Breast epithelium (tissue), 4 donors: ENCODE measurements around the gene FGGY. TPM values are rescaled to one million over a fixed set of nuclear protein-coding genes. Genes with fewer than 3 reads are reported as not detected.

Source experiments
- DNase-seq, 2 donors: peaks; one replicate each; pipeline ENCODE4 v3.0.0-alpha.2; 2019; ENCODE audit warnings: low spot score in 2 of 2
- H3K27ac ChIP-seq, 2 donors: fragments of 200-600 bp; sonication (generic) in 1 of 2; one replicate each; pipeline ENCODE4 v1.5.1; 2016 to 2019; ENCODE audit warnings: mild to moderate bottlenecking in 1 of 2
- H3K27me3 ChIP-seq, 2 donors: fragments of 200-600 bp; sonication (generic) in 1 of 2; one replicate each; pipeline versions ENCODE4 v1.5.1 to v1.6.0; 2017 to 2019; ENCODE audit warnings: control low read depth in 1 of 2, mild to moderate bottlenecking in 1 of 2
- H3K36me3 ChIP-seq: fragments of 200-600 bp; one replicate; pipeline ENCODE4 v1.5.1; 2019
- H3K4me1 ChIP-seq, 2 donors: fragments of 200-600 bp; sonication (generic); one replicate each; pipeline ENCODE4 v1.5.1; 2016 to 2019; ENCODE audit warnings: control low read depth in 1 of 2
- H3K4me3 ChIP-seq, 3 donors: fragments of 200-600 bp; sonication (generic); 1 replicate in 2 of 3; 2 replicates in 1 of 3; pipeline ENCODE4 v1.5.1; 2016 to 2019; ENCODE audit warnings: mild to moderate bottlenecking in 3 of 3, moderate library complexity in 2 of 3
- H3K9me3 ChIP-seq, 2 donors: fragments of 200-600 bp; sonication (generic) in 1 of 2; one replicate each; pipeline ENCODE4 v1.5.1; 2016 to 2019; ENCODE audit warnings: control low read depth in 1 of 2
- POLR2A ChIP-seq: fragments of 450-650 bp; IDR thresholded peaks from one replicate; pipeline ENCODE4 v1.6.1; 2016; ENCODE audit warnings: antibody characterized with exemption, mild to moderate bottlenecking, moderate library complexity
- POLR2AphosphoS5 ChIP-seq, 3 donors: sonication (generic); formaldehyde crosslinking; IDR thresholded peaks; one replicate each; pipeline ENCODE4 v1.6.1; 2017; ENCODE audit warnings: antibody characterized with exemption in 3 of 3
- intact Hi-C: fragments of 100-400 bp; cut with DNase I; formaldehyde crosslinking; loops from one replicate; pipeline ENCODE4 v1.15.1; 2023; ENCODE audit warnings: low total_unique reads
- total RNA-seq, 3 donors: library from RNA; depleted of rRNA; stranded (reverse); fragments of >200 nt; gene quantifications; one replicate each; pipeline ENCODE4 v1.1.0, GENCODE V29; 2016
- TF ChIP-seq, protein P1 (sequence below), 3 donors: fragments of 450-650 bp; IDR thresholded peaks; one replicate each; pipeline ENCODE4 v1.5.1; 2016 to 2017; ENCODE audit warnings: antibody characterized with exemption in 3 of 3, mild to moderate bottlenecking in 3 of 3, moderate library complexity in 3 of 3

FGGY gene
- total RNA-seq, 3 donors from 2014 or later = 16.2 to 50.3 (median 29.2) TPM

GRCh38 chr1:59695252-59695651 lies 398.4 kb downstream of the FGGY start:
- Histone ChIP-seq H3K4me1 (no peaks in the 10 kb centered on the region), H3K4me3 (no peak overlapping the region), H3K27ac (no peak overlapping the region), H3K9me3 (no peaks in the 10 kb centered on the region), H3K36me3 (no peaks in the 10 kb centered on the region), H3K27me3 (no peaks in the 10 kb centered on the region)
- DNase-seq = no peak
- TF ChIP-seq, protein P1, sequence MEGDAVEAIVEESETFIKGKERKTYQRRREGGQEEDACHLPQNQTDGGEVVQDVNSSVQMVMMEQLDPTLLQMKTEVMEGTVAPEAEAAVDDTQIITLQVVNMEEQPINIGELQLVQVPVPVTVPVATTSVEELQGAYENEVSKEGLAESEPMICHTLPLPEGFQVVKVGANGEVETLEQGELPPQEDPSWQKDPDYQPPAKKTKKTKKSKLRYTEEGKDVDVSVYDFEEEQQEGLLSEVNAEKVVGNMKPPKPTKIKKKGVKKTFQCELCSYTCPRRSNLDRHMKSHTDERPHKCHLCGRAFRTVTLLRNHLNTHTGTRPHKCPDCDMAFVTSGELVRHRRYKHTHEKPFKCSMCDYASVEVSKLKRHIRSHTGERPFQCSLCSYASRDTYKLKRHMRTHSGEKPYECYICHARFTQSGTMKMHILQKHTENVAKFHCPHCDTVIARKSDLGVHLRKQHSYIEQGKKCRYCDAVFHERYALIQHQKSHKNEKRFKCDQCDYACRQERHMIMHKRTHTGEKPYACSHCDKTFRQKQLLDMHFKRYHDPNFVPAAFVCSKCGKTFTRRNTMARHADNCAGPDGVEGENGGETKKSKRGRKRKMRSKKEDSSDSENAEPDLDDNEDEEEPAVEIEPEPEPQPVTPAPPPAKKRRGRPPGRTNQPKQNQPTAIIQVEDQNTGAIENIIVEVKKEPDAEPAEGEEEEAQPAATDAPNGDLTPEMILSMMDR (IDR thresholded peaks at IDR 0.05) = no peak
- TF ChIP-seq POLR2AphosphoS5 (IDR thresholded peaks at IDR 0.05) (no peak), POLR2A (no peak)
- intact Hi-C loops = loop anchor here (5.0 kb wide), 1 partner anchor 198 kb away; no protein-coding TSS in a partner anchor

DNA sequence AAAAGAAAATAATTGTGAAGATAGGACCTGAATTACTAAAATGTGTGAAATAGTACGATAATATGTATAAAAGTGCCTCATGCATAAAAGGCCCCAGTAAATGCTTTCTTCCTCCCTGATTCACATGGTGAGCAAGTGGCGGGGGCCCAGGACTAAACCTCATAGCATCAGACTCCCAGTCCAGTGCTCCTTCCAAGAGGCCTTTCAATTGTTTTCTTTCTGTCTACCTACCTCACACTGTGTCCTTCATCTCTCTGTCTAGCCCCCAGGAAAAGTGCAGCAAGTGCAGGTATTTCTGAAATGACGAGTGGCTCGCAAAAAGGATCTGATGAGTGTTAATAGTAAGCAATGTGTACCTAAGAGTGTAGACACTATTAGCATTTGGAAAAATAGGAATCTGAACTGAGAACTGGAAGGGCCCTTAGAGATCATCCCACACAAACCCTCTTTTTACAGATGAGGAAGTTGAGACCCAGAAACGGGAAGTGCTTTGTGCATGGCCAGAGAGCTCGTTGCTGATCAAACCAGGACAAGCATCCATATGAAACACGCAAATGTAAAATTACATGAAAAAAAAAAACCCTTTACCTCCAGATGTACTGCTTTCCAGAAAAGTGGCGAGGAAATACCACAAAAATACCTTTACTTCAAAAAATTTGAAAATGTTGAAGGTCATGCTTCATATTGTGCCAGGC lies 399.7 kb downstream of the FGGY start:
- Histone ChIP-seq H3K36me3 (no peaks in the 10 kb centered on the region), H3K9me3 (no peaks in the 10 kb centered on the region), H3K27me3 (no peaks in the 10 kb centered on the region), H3K4me1 (no peaks in the 10 kb centered on the region), H3K27ac (no peak overlapping the region), H3K4me3 (no peak overlapping the region)
- TF ChIP-seq, protein P1 (IDR thresholded peaks at IDR 0.05) = no peak
- TF ChIP-seq POLR2AphosphoS5 (IDR thresholded peaks at IDR 0.05) (no peak), POLR2A (no peak)
- intact Hi-C loops = loop anchor here (5.0 kb wide), 1 partner anchor 199 kb away; no protein-coding TSS in a partner anchor
- DNase-seq = no peak

DNA sequence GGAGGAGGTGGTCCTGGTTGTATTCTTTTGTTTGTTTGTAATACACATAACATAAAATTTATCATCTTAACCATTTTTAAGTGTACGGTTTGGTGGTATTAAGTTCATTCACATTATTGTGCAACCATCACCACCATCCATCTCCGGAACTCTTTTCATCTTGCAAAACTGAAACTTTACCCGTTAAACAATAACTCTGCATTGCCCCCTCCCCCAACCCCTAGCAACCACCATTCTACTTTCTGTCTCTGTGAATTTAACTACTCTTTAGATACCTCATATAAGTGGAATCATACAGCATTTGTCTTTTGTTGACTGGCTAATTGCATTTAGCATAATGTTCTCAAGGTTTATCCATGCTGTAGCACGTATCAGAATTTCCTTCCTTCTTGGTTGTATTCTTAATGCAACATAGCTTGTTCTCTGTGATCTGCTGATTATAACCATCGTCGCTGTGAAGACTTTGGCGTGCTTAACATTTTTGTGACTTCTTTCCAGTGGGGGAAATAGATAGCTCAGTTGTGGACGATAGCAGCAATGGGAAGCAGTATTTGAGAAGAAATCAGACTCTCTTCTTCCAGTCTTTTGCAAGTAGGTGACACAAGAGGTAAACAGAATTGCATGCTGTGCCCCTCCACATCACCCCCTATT lies 400.4 kb downstream of the FGGY start:
- Histone ChIP-seq H3K4me3 (no peak overlapping the region), H3K4me1 (no peaks in the 10 kb centered on the region), H3K36me3 (no peaks in the 10 kb centered on the region), H3K27me3 (no peaks in the 10 kb centered on the region), H3K9me3 (no peaks in the 10 kb centered on the region), H3K27ac (no peak overlapping the region)
- intact Hi-C loops = loop anchor here (5.0 kb wide), 1 partner anchor 200 kb away; no protein-coding TSS in a partner anchor
- no peak for DNase-seq
- TF ChIP-seq POLR2AphosphoS5 (IDR thresholded peaks at IDR 0.05) (no peak), POLR2A (no peak)

DNA sequence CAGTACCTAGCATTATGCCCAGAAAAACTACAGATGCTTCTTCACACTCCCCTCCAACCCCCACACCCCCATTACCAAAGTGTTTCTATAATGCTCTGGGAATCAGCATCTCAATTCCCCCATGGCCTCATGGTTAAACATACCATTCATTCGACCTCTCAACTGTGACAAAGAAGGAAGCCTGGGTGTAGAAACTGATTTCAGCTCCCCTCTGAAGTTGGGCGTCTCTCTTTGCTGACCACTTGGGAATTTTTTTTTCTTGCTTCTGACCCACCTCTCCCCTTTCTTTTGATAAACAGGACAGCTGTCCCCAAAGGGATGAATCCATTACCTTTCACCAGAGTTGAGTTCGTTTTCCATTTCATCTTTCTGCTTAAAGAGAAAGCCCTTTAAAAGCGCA lies 401.5 kb downstream of the FGGY start:
- DNase-seq = no peak
- no peaks in the 10 kb centered on the region for H3K27me3 ChIP-seq
- TF ChIP-seq POLR2AphosphoS5 (IDR thresholded peaks at IDR 0.05) (no peak), POLR2A (no peak)
- TF ChIP-seq, protein P1 (IDR thresholded peaks at IDR 0.05) = no peak
- H3K4me3 ChIP-seq = no peak overlapping the region
- no peaks in the 10 kb centered on the region for H3K36me3 ChIP-seq
- peak overlapping the region in 1 of 2 donors; percentile 31 for H3K27ac ChIP-seq
- no peaks in the 10 kb centered on the region for H3K9me3 ChIP-seq
- H3K4me1 ChIP-seq = no peaks in the 10 kb centered on the region
- intact Hi-C loops = loop anchor here (5.0 kb wide), 1 partner anchor 201 kb away; no protein-coding TSS in a partner anchor

- no peak for DNase-seq
- no peaks in the 10 kb centered on the region for H3K36me3 ChIP-seq
- no peaks in the 10 kb centered on the region for H3K4me1 ChIP-seq
- H3K27ac ChIP-seq = peak overlapping the region in 1 of 2 donors; percentile 12
- TF ChIP-seq POLR2AphosphoS5 (IDR thresholded peaks at IDR 0.05) (peak in 1 of 3 donors; percentile 31), POLR2A (no peak)
- TF ChIP-seq, protein P1 (IDR thresholded peaks at IDR 0.05) = peak; percentile 94 to 96 (median 95)
- no peaks in the 10 kb centered on the region for H3K27me3 ChIP-seq
- intact Hi-C loops = loop anchor here (5.0 kb wide), 1 partner anchor 202 kb away; no protein-coding TSS in a partner anchor
- H3K9me3 ChIP-seq = no peaks in the 10 kb centered on the region
- no peak overlapping the region for H3K4me3 ChIP-seq
Measured at GRCh38 chr1:59699227-59699847, 402.4 kb downstream of the FGGY start.
